Mammary epithelial cell (primary cell): ENCODE data around the gene CCDC33.

Experiments
- CTCF ChIP-seq, 2 donors: IDR thresholded peaks in 1 of 2; conservative IDR thresholded peaks in 1 of 2; 2 replicates each; pipeline ENCODE4 v1.5.1; 2011 to 2012; ENCODE audit warnings: inconsistent platforms in 2 of 2, low read length in 2 of 2, mild to moderate bottlenecking in 2 of 2, control low read depth in 1 of 2, low read depth in 1 of 2; ENCODE audit not compliant: insufficient read depth in 1 of 2; ENCODE audit errors: extremely low read depth in 1 of 2
- EZH2 ChIP-seq: IDR thresholded peaks from 2 replicates; pipeline ENCODE4 v1.6.1; 2012; ENCODE audit warnings: low read length, inconsistent platforms, borderline replicate concordance

GRCh38 chr15:74270854-74271520 lies 34.9 kb downstream of the CCDC33 start:
- TF ChIP-seq EZH2, result no peak
- TF ChIP-seq CTCF (conservative IDR thresholded peaks at IDR 0.05 in 1 of 2, IDR thresholded peaks at IDR 0.05 in 1 of 2; ENCODE audit: extremely low read depth in 1 of 2, insufficient read depth in 1 of 2, low read depth in 1 of 2, low read length in 2 of 2), result no peak
